ENCODE results near the gene ELP4.

The ELP4 gene

DNA sequence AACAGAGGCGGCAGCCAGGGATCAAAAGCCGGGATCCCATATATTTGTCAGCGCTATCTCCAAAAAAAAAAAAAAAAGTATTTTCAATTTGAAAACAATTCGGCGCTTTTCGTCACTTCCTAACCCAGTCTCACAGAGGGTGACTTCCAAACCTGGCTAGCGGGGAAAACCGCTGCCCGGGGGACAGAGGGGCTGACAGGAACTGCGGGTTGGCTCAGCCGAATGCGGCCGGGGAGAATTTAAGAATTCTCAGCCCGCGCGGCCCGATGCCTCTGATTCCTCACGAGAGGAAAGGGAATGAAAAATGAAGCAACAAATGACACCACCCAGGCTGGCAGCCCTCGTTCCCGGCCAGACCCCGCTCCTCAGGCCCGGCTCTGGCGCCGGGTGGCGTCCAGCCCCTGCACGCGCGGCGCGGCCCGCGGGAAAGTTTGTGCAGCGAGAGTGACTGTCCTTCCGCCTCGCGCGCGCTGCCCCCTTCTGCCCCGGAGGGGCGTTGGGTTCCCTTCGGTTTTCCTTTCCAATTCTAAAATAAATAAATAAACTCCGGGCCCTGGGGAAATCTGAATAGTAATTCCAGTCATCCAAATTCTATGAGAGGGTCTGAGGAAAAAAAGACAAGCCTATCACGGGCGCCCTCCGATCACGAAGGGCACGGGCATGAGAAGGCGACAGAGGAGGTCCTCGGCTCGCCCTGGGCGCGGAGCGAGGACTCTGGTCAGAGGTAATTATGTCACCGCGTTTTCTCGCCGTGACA is 306.3 kb downstream of the ELP4 start:
- no peak for TF ChIP-seq SIN3A (IDR thresholded peaks at IDR 0.05; ENCODE audit: borderline replicate concordance, insufficient read depth, low read length)
- no peak for TF ChIP-seq POLR2AphosphoS5 (IDR thresholded peaks at IDR 0.05; ENCODE audit: low read depth, low read length)
- no peak for TF ChIP-seq TAF1 (IDR thresholded peaks at IDR 0.05; ENCODE audit: borderline replicate concordance, insufficient read depth, low read length)
- TF ChIP-seq FOXP2 (optimal IDR thresholded peaks at IDR 0.05; ENCODE audit: borderline replicate concordance, extremely low read depth, extremely low read length, insufficient read depth), result no peak

- TF ChIP-seq REST (IDR thresholded peaks at IDR 0.05; ENCODE audit: insufficient read depth in 1 of 2, low read depth in 2 of 2, low read length in 2 of 2), result no peak
- no peak for TF ChIP-seq TAF1 (IDR thresholded peaks at IDR 0.05; ENCODE audit: borderline replicate concordance, insufficient read depth, low read length)
- TF ChIP-seq FOXP2 (optimal IDR thresholded peaks at IDR 0.05; ENCODE audit: borderline replicate concordance, extremely low read depth, extremely low read length, insufficient read depth), result no peak
- TF ChIP-seq SIN3A (IDR thresholded peaks at IDR 0.05; ENCODE audit: borderline replicate concordance, insufficient read depth, low read length), result no peak
- no peak for TF ChIP-seq POLR2AphosphoS5 (IDR thresholded peaks at IDR 0.05; ENCODE audit: low read depth, low read length)
These were observed 307.0 kb downstream of the ELP4 start for GRCh38 chr11:31816468-31817053.

DNA sequence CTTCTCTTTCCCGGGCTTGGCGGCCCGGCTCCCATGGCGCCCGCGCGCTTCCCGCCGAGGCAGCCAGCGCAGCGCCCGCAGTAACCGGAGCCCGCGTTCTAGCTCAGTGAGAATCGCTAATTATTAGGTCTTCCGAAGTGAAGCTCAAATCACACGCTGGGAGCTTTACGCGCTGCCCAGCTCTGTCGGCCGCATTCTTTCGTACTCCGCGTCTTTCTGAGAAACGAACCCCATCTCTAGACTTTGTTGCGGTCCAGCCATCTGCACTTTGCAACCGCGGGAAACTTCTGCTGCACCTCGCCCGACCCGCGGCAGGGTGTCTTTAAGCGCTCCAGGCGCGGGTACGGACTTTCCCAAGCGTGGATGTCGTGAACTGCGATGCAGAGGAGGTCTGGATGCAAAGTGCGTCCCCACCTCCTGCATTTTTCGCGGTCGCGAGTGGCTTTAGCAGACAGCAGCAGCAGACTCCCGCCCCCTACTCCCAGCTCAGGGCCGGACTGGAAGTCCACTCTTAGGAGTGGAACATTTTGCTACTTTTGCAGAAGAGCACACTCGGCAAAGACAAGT is 307.6 kb downstream of the ELP4 start:
- TF ChIP-seq POLR2AphosphoS5 (IDR thresholded peaks at IDR 0.05; ENCODE audit: low read depth, low read length) (no peak), FOXP2 (optimal IDR thresholded peaks at IDR 0.05; ENCODE audit: borderline replicate concordance, extremely low read depth, extremely low read length, insufficient read depth) (no peak), SIN3A (IDR thresholded peaks at IDR 0.05; ENCODE audit: borderline replicate concordance, insufficient read depth, low read length) (no peak), REST (IDR thresholded peaks at IDR 0.05; ENCODE audit: insufficient read depth in 1 of 2, low read depth in 2 of 2, low read length in 2 of 2) (no peak), TAF1 (IDR thresholded peaks at IDR 0.05; ENCODE audit: borderline replicate concordance, insufficient read depth, low read length) (no peak)

- TF ChIP-seq FOXP2 (optimal IDR thresholded peaks at IDR 0.05; ENCODE audit: borderline replicate concordance, extremely low read depth, extremely low read length, insufficient read depth) (no peak), REST (IDR thresholded peaks at IDR 0.05; ENCODE audit: insufficient read depth in 1 of 2, low read depth in 2 of 2, low read length in 2 of 2) (no peak), SIN3A (IDR thresholded peaks at IDR 0.05; ENCODE audit: borderline replicate concordance, insufficient read depth, low read length) (no peak), POLR2AphosphoS5 (IDR thresholded peaks at IDR 0.05; ENCODE audit: low read depth, low read length) (no peak), TAF1 (IDR thresholded peaks at IDR 0.05; ENCODE audit: borderline replicate concordance, insufficient read depth, low read length) (no peak)
These were observed 308.3 kb downstream of the ELP4 start for GRCh38 chr11:31817621-31818424.

DNA sequence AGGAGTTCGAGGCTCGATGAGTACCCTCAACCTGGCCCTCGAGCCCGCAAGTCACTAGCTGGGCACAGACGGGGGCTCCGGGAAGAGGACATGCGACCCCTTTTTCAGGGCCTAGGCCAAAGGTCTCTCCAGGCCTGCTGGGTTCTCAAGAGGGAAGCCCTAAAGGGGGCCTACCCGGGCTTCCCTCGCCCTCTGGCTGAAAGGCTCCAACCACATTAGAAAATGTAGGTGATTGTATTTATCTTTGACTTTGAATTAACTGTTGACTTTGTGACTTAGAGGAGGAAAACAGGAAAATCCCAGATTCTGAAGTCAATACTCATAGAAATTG is 308.8 kb downstream of the ELP4 start:
- TF ChIP-seq TAF1 (IDR thresholded peaks at IDR 0.05; ENCODE audit: borderline replicate concordance, insufficient read depth, low read length) (no peak), FOXP2 (optimal IDR thresholded peaks at IDR 0.05; ENCODE audit: borderline replicate concordance, extremely low read depth, extremely low read length, insufficient read depth) (no peak), POLR2AphosphoS5 (IDR thresholded peaks at IDR 0.05; ENCODE audit: low read depth, low read length) (no peak), SIN3A (IDR thresholded peaks at IDR 0.05; ENCODE audit: borderline replicate concordance, insufficient read depth, low read length) (no peak), REST (IDR thresholded peaks at IDR 0.05; ENCODE audit: insufficient read depth in 1 of 2, low read depth in 2 of 2, low read length in 2 of 2) (no peak)
